Measurements from ENCODE around the gene TAS2R8.

GRCh38 chr12:10801741-10802140 is 5.3 kb downstream of the TAS2R8 start:
- TF ChIP-seq, protein P1, sequence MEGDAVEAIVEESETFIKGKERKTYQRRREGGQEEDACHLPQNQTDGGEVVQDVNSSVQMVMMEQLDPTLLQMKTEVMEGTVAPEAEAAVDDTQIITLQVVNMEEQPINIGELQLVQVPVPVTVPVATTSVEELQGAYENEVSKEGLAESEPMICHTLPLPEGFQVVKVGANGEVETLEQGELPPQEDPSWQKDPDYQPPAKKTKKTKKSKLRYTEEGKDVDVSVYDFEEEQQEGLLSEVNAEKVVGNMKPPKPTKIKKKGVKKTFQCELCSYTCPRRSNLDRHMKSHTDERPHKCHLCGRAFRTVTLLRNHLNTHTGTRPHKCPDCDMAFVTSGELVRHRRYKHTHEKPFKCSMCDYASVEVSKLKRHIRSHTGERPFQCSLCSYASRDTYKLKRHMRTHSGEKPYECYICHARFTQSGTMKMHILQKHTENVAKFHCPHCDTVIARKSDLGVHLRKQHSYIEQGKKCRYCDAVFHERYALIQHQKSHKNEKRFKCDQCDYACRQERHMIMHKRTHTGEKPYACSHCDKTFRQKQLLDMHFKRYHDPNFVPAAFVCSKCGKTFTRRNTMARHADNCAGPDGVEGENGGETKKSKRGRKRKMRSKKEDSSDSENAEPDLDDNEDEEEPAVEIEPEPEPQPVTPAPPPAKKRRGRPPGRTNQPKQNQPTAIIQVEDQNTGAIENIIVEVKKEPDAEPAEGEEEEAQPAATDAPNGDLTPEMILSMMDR (IDR thresholded peaks at IDR 0.05): no peak
- TF ChIP-seq POLR2A (IDR thresholded peaks at IDR 0.05; ENCODE audit: low read depth) (no peak), POLR2AphosphoS5 (IDR thresholded peaks at IDR 0.05) (no peak), EP300 (IDR thresholded peaks at IDR 0.05) (no peak)
